ENCODE results near the gene TOGARAM2.

Gene TOGARAM2

GRCh38 chr2:28941008-28941407 is 40.1 kb upstream of the TOGARAM2 start (continued):
- TF ChIP-seq, protein P1, sequence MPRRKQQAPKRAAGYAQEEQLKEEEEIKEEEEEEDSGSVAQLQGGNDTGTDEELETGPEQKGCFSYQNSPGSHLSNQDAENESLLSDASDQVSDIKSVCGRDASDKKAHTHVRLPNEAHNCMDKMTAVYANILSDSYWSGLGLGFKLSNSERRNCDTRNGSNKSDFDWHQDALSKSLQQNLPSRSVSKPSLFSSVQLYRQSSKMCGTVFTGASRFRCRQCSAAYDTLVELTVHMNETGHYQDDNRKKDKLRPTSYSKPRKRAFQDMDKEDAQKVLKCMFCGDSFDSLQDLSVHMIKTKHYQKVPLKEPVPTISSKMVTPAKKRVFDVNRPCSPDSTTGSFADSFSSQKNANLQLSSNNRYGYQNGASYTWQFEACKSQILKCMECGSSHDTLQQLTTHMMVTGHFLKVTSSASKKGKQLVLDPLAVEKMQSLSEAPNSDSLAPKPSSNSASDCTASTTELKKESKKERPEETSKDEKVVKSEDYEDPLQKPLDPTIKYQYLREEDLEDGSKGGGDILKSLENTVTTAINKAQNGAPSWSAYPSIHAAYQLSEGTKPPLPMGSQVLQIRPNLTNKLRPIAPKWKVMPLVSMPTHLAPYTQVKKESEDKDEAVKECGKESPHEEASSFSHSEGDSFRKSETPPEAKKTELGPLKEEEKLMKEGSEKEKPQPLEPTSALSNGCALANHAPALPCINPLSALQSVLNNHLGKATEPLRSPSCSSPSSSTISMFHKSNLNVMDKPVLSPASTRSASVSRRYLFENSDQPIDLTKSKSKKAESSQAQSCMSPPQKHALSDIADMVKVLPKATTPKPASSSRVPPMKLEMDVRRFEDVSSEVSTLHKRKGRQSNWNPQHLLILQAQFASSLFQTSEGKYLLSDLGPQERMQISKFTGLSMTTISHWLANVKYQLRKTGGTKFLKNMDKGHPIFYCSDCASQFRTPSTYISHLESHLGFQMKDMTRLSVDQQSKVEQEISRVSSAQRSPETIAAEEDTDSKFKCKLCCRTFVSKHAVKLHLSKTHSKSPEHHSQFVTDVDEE (CRISPR knock-in tag; IDR thresholded peaks at IDR 0.05) = no peak
- TF ChIP-seq PPARA (CRISPR knock-in tag; IDR thresholded peaks at IDR 0.05; ENCODE audit: borderline replicate concordance) = no peak
- TF ChIP-seq GLIS3 (CRISPR knock-in tag; IDR thresholded peaks at IDR 0.05) = no peak
- TF ChIP-seq CSDC2 (CRISPR knock-in tag; IDR thresholded peaks at IDR 0.05) = no peak
- TF ChIP-seq TOX (CRISPR knock-in tag; IDR thresholded peaks at IDR 0.05; ENCODE audit: borderline replicate concordance) = no peak
- TF ChIP-seq, protein P2, sequence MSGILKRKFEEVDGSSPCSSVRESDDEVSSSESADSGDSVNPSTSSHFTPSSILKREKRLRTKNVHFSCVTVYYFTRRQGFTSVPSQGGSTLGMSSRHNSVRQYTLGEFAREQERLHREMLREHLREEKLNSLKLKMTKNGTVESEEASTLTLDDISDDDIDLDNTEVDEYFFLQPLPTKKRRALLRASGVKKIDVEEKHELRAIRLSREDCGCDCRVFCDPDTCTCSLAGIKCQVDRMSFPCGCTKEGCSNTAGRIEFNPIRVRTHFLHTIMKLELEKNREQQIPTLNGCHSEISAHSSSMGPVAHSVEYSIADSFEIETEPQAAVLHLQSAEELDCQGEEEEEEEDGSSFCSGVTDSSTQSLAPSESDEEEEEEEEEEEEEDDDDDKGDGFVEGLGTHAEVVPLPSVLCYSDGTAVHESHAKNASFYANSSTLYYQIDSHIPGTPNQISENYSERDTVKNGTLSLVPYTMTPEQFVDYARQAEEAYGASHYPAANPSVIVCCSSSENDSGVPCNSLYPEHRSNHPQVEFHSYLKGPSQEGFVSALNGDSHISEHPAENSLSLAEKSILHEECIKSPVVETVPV (CRISPR knock-in tag; IDR thresholded peaks at IDR 0.05) = no peak

- TF ChIP-seq PPARA (CRISPR knock-in tag; IDR thresholded peaks at IDR 0.05; ENCODE audit: borderline replicate concordance) (no peak), ZFP3 (CRISPR knock-in tag; IDR thresholded peaks at IDR 0.05) (no peak), PATZ1 (CRISPR knock-in tag; IDR thresholded peaks at IDR 0.05; ENCODE audit: borderline replicate concordance) (no peak), TCF4 (CRISPR knock-in tag; IDR thresholded peaks at IDR 0.05; ENCODE audit: borderline replicate concordance) (no peak), ZNF8 (CRISPR knock-in tag; IDR thresholded peaks at IDR 0.05) (no peak), ZC3H10 (CRISPR knock-in tag; IDR thresholded peaks at IDR 0.05) (no peak), OSR1 (CRISPR knock-in tag; IDR thresholded peaks at IDR 0.05) (no peak), ZNF70 (CRISPR knock-in tag; IDR thresholded peaks at IDR 0.05) (no peak), CSDC2 (CRISPR knock-in tag; IDR thresholded peaks at IDR 0.05) (no peak), GLIS3 (CRISPR knock-in tag; IDR thresholded peaks at IDR 0.05) (no peak), TOX (CRISPR knock-in tag; IDR thresholded peaks at IDR 0.05; ENCODE audit: borderline replicate concordance) (no peak), ZNF565 (CRISPR knock-in tag; conservative IDR thresholded peaks at IDR 0.05; ENCODE audit: low read depth) (no peak), ISL1 (CRISPR knock-in tag; IDR thresholded peaks at IDR 0.05) (no peak), POU6F1 (CRISPR knock-in tag; IDR thresholded peaks at IDR 0.05; ENCODE audit: borderline replicate concordance, low read depth) (no peak), BACH2 (CRISPR knock-in tag; IDR thresholded peaks at IDR 0.05; ENCODE audit: borderline replicate concordance) (no peak)
- TF ChIP-seq, protein P1 (CRISPR knock-in tag; IDR thresholded peaks at IDR 0.05) = no peak
- TF ChIP-seq, protein P2 (CRISPR knock-in tag; IDR thresholded peaks at IDR 0.05) = no peak
- no peak for ATAC-seq
These were observed 36.4 kb upstream of the TOGARAM2 start for GRCh38 chr2:28944535-28945248.
